B cell (primary cell): Measurements from ENCODE around the gene EGFL6.

Experiments
- CTCF ChIP-seq: fragments of 200-600 bp; IDR thresholded peaks from one replicate; pipeline ENCODE4 v1.8.0; 2022; ENCODE audit warnings: antibody characterized with exemption, mild to moderate bottlenecking
- EZH2 ChIP-seq: IDR thresholded peaks from 2 replicates; pipeline ENCODE4 v1.6.1; 2012; ENCODE audit warnings: borderline replicate concordance, low read depth, mild to moderate bottlenecking, moderate library complexity, low read length; ENCODE audit not compliant: insufficient read depth, poor library complexity, severe bottlenecking

- TF ChIP-seq CTCF, result no peak
- TF ChIP-seq EZH2, result no peak
Measured at GRCh38 chrX:13536551-13536950, 32.9 kb upstream of the EGFL6 start.
